GM23338 (cell line): ENCODE data around the gene CEP19. TPM values are rescaled to one million over a fixed set of nuclear protein-coding genes. Genes with fewer than 3 reads are reported as not detected.

Source experiments
- EZH2 ChIP-seq: fragments of 200-600 bp; sonication (generic); IDR thresholded peaks from one replicate; pipeline ENCODE4 v1.8.0; 2017; ENCODE audit warnings: antibody characterized with exemption, mild to moderate bottlenecking, low read depth; ENCODE audit not compliant: unreplicated experiment
- EZH2phosphoT487 ChIP-seq: fragments of 200-600 bp; sonication (generic); IDR thresholded peaks from one replicate; pipeline ENCODE4 v1.8.1; 2018; ENCODE audit warnings: antibody characterized with exemption; ENCODE audit not compliant: unreplicated experiment
- POLR2AphosphoS5 ChIP-seq: IDR thresholded peaks from 2 replicates; pipeline ENCODE4 v1.6.1; 2016; ENCODE audit warnings: antibody characterized with exemption, low read depth
- REST ChIP-seq: IDR thresholded peaks from one replicate; pipeline ENCODE4 v1.6.1; 2018; ENCODE audit warnings: antibody characterized with exemption; ENCODE audit not compliant: unreplicated experiment
- ZNF331 ChIP-seq: fragments of 250-450 bp; sonication (Bioruptor Pico); IDR thresholded peaks from 2 replicates; pipeline ENCODE4 v1.5.0; 2020; ENCODE audit warnings: low read depth, mild to moderate bottlenecking, moderate library complexity
- polyA plus RNA-seq: library from polyadenylated mRNA; unstranded; fragments of >200 nt; fragmentation: Nextera tagmentation; extraction: Ambion mirVana; gene quantifications from 2 replicates; pipeline ENCODE4 v1.2.1, GENCODE V29; 2016
- total RNA-seq: library from RNA; depleted of rRNA; stranded (reverse); fragments of >200 nt; shearing (Covaris generic); gene quantifications from 2 replicates; pipeline ENCODE4 v1.2.3, GENCODE V29; 2014
- TF ChIP-seq, protein P1 (sequence below): fragments of 250-450 bp; sonication (Bioruptor Pico); IDR thresholded peaks from 2 replicates; pipeline ENCODE4 v1.5.0; 2020; ENCODE audit warnings: mild to moderate bottlenecking, moderate library complexity
- TF ChIP-seq, protein P2 (sequence below), 2 experiments: fragments of 200-600 bp in 1 of 2; sonication (generic) in 1 of 2; conservative IDR thresholded peaks; 2 replicates each; pipeline versions ENCODE4 v1.5.1 to v1.6.1; 2016 to 2017; ENCODE audit warnings: antibody characterized with exemption in 2 of 2, low read depth in 2 of 2, mild to moderate bottlenecking in 2 of 2, moderate library complexity in 1 of 2
- TF ChIP-seq, protein P3 (sequence below): IDR thresholded peaks from 2 replicates; pipeline ENCODE4 v1.6.1; 2016; ENCODE audit warnings: antibody characterized with exemption

The CEP19 gene
- total and polyA plus RNA-seq, 2 experiments from 2014 or later = 1.6 to 2.5 TPM

DNA sequence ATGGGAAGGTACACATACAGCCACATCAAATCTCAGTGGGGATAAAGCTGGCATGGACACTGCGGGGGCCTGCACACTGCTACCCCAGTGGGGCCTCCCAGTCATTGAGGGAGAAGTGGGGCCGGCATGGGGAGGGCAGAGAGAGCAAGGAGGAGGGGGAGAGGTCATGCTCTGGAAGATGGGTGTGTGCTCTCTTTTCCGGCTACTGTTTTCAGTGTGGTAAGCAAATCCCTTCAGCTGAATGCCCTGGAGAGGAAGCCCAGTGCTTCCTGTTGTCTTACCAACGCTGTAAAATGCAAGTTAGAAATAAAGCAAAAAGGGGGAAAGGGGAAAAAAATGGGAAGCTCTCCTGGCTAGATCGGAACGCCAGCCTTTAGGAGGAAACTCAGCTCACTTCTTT is 41.7 kb downstream of the CEP19 start (continued):
- TF ChIP-seq, protein P1, sequence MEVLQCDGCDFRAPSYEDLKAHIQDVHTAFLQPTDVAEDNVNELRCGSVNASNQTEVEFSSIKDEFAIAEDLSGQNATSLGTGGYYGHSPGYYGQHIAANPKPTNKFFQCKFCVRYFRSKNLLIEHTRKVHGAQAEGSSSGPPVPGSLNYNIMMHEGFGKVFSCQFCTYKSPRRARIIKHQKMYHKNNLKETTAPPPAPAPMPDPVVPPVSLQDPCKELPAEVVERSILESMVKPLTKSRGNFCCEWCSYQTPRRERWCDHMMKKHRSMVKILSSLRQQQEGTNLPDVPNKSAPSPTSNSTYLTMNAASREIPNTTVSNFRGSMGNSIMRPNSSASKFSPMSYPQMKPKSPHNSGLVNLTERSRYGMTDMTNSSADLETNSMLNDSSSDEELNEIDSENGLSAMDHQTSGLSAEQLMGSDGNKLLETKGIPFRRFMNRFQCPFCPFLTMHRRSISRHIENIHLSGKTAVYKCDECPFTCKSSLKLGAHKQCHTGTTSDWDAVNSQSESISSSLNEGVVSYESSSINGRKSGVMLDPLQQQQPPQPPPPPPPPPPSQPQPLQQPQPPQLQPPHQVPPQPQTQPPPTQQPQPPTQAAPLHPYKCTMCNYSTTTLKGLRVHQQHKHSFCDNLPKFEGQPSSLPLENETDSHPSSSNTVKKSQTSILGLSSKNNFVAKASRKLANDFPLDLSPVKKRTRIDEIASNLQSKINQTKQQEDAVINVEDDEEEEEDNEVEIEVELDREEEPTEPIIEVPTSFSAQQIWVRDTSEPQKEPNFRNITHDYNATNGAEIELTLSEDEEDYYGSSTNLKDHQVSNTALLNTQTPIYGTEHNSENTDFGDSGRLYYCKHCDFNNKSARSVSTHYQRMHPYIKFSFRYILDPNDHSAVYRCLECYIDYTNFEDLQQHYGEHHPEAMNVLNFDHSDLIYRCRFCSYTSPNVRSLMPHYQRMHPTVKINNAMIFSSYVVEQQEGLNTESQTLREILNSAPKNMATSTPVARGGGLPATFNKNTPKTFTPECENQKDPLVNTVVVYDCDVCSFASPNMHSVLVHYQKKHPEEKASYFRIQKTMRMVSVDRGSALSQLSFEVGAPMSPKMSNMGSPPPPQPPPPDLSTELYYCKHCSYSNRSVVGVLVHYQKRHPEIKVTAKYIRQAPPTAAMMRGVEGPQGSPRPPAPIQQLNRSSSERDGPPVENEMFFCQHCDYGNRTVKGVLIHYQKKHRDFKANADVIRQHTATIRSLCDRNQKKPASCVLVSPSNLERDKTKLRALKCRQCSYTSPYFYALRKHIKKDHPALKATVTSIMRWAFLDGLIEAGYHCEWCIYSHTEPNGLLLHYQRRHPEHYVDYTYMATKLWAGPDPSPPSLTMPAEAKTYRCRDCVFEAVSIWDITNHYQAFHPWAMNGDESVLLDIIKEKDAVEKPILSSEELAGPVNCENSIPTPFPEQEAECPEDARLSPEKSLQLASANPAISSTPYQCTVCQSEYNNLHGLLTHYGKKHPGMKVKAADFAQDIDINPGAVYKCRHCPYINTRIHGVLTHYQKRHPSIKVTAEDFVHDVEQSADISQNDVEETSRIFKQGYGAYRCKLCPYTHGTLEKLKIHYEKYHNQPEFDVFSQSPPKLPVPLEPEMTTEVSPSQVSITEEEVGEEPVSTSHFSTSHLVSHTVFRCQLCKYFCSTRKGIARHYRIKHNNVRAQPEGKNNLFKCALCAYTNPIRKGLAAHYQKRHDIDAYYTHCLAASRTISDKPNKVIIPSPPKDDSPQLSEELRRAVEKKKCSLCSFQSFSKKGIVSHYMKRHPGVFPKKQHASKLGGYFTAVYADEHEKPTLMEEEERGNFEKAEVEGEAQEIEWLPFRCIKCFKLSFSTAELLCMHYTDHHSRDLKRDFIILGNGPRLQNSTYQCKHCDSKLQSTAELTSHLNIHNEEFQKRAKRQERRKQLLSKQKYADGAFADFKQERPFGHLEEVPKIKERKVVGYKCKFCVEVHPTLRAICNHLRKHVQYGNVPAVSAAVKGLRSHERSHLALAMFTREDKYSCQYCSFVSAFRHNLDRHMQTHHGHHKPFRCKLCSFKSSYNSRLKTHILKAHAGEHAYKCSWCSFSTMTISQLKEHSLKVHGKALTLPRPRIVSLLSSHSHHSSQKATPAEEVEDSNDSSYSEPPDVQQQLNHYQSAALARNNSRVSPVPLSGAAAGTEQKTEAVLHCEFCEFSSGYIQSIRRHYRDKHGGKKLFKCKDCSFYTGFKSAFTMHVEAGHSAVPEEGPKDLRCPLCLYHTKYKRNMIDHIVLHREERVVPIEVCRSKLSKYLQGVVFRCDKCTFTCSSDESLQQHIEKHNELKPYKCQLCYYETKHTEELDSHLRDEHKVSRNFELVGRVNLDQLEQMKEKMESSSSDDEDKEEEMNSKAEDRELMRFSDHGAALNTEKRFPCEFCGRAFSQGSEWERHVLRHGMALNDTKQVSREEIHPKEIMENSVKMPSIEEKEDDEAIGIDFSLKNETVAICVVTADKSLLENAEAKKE (CRISPR knock-in tag) = no peak
- TF ChIP-seq EZH2phosphoT487 = no peak
- TF ChIP-seq, protein P2, sequence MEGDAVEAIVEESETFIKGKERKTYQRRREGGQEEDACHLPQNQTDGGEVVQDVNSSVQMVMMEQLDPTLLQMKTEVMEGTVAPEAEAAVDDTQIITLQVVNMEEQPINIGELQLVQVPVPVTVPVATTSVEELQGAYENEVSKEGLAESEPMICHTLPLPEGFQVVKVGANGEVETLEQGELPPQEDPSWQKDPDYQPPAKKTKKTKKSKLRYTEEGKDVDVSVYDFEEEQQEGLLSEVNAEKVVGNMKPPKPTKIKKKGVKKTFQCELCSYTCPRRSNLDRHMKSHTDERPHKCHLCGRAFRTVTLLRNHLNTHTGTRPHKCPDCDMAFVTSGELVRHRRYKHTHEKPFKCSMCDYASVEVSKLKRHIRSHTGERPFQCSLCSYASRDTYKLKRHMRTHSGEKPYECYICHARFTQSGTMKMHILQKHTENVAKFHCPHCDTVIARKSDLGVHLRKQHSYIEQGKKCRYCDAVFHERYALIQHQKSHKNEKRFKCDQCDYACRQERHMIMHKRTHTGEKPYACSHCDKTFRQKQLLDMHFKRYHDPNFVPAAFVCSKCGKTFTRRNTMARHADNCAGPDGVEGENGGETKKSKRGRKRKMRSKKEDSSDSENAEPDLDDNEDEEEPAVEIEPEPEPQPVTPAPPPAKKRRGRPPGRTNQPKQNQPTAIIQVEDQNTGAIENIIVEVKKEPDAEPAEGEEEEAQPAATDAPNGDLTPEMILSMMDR (conservative IDR thresholded peaks at IDR 0.05; ENCODE audit: low read depth in 2 of 2) = no peak
- TF ChIP-seq, protein P3, sequence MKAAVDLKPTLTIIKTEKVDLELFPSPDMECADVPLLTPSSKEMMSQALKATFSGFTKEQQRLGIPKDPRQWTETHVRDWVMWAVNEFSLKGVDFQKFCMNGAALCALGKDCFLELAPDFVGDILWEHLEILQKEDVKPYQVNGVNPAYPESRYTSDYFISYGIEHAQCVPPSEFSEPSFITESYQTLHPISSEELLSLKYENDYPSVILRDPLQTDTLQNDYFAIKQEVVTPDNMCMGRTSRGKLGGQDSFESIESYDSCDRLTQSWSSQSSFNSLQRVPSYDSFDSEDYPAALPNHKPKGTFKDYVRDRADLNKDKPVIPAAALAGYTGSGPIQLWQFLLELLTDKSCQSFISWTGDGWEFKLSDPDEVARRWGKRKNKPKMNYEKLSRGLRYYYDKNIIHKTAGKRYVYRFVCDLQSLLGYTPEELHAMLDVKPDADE = no peak
- TF ChIP-seq EZH2 = no peak
- TF ChIP-seq REST = no peak
- TF ChIP-seq POLR2AphosphoS5 = no peak
- no peak for TF ChIP-seq ZNF331 (CRISPR knock-in tag)
